ENCODE results near the gene METTL26. TPM values are rescaled to one million over a fixed set of nuclear protein-coding genes. Genes with fewer than 3 reads are reported as not detected.

Gene METTL26
- total RNA-seq, 4 donors from 2014 or later = 147 to 204 (median 176) TPM

- Histone ChIP-seq H3K27ac (peak overlapping the region in 2 of 4 donors; percentile 17 to 73), H3K27me3 (no peaks in the 10 kb centered on the region), H3K4me1 (peaks cover 0 to 49% (median 25%) of the 10 kb centered on the region in 4 donors), H3K9me3 (no peaks in the 10 kb centered on the region), H3K4me3 (no peak overlapping the region), H3K36me3 (peaks cover 0 to 41% (median 3%) of the 10 kb centered on the region in 3 donors)
- no peak for DNase-seq (ENCODE audit: low spot score in 2 of 2)
- TF ChIP-seq CTCF (IDR thresholded peaks at IDR 0.05) = no peak
- no peak for TF ChIP-seq EP300 (IDR thresholded peaks at IDR 0.05)
- TF ChIP-seq POLR2A (IDR thresholded peaks at IDR 0.05) = no peak
- 84 to 87% methylated on average over 26 to 28 of the region's 29 CpGs for WGBS, 2 donors
Measured at GRCh38 chr16:626787-627453, 9.2 kb downstream of the METTL26 start.

- WGBS, 2 donors = 92 to 93% methylated on average over 28 to 32 of the region's 35 CpGs
- H3K4me3 ChIP-seq = no peak overlapping the region
Measured at GRCh38 chr16:625977-626765, 9.9 kb downstream of the METTL26 start.

GRCh38 chr16:625117-625976, 10.8 kb downstream of the METTL26 start:
- H3K27ac ChIP-seq = no peak overlapping the region
- peaks cover 0 to 41% (median 3%) of the 10 kb centered on the region in 3 donors for H3K36me3 ChIP-seq
- peaks cover 0 to 46% (median 15%) of the 10 kb centered on the region in 4 donors for H3K4me1 ChIP-seq
- DNase-seq (ENCODE audit: low spot score in 2 of 2) = no peak
- WGBS, 2 donors = 91 to 94% methylated on average over 21 to 30 of the region's 37 CpGs
- no peak overlapping the region for H3K4me3 ChIP-seq
- H3K9me3 ChIP-seq = no peaks in the 10 kb centered on the region
- TF ChIP-seq EP300 (IDR thresholded peaks at IDR 0.05) (no peak), CTCF (IDR thresholded peaks at IDR 0.05) (no peak), POLR2A (IDR thresholded peaks at IDR 0.05) (no peak)
- H3K27me3 ChIP-seq = no peaks in the 10 kb centered on the region

More at GRCh38 chr16:625977-626765, 9.9 kb downstream of the METTL26 start:
- Histone ChIP-seq H3K36me3 (peaks cover 0 to 41% (median 3%) of the 10 kb centered on the region in 3 donors), H3K4me1 (peaks cover 0 to 51% (median 23%) of the 10 kb centered on the region in 4 donors), H3K27ac (peak overlapping the region in 1 of 4 donors; percentile 36), H3K27me3 (no peaks in the 10 kb centered on the region), H3K9me3 (no peaks in the 10 kb centered on the region)
- TF ChIP-seq POLR2A (IDR thresholded peaks at IDR 0.05) (no peak), EP300 (IDR thresholded peaks at IDR 0.05) (no peak), CTCF (IDR thresholded peaks at IDR 0.05) (no peak)
- DNase-seq (ENCODE audit: low spot score in 2 of 2) = no peak

GRCh38 chr16:624526-625070, 11.5 kb downstream of the METTL26 start:
- DNase-seq (ENCODE audit: low spot score in 2 of 2) = no peak
- Histone ChIP-seq H3K36me3 (peaks cover 0 to 45% (median 3%) of the 10 kb centered on the region in 3 donors), H3K4me1 (peaks cover 0 to 39% (median 7%) of the 10 kb centered on the region in 4 donors), H3K27me3 (no peaks in the 10 kb centered on the region), H3K27ac (no peak overlapping the region), H3K9me3 (no peaks in the 10 kb centered on the region), H3K4me3 (no peak overlapping the region)
- WGBS, 2 donors = 68 to 80% methylated on average over 8 to 10 of the region's 10 CpGs
- no peak for TF ChIP-seq POLR2A (IDR thresholded peaks at IDR 0.05)
- no peak for TF ChIP-seq EP300 (IDR thresholded peaks at IDR 0.05)
- TF ChIP-seq CTCF (IDR thresholded peaks at IDR 0.05) = no peak
